ENCODE measurements around the gene CNTNAP2. TPM values are rescaled to one million over a fixed set of nuclear protein-coding genes. Genes with fewer than 3 reads are reported as not detected.

Gene CNTNAP2
- total RNA-seq, 1 donor: 7.6 TPM

- no peak for DNase-seq (ENCODE audit: insufficient read length, low spot score, missing footprints)
- Histone ChIP-seq H3K4me3 (ENCODE audit: insufficient read depth, low read length) (no peak overlapping the region), H3K36me3 (ENCODE audit: insufficient read depth, low read length) (no peaks in the 10 kb centered on the region), H3K4me1 (ENCODE audit: insufficient read depth, low read length) (no peaks in the 10 kb centered on the region), H3K79me2 (ENCODE audit: insufficient read depth, low read length) (no peaks in the 10 kb centered on the region), H2AFZ (ENCODE audit: low read length) (peak overlapping the region; percentile 43), H3K27ac (ENCODE audit: low read depth, low read length) (no peak overlapping the region), H3K9me3 (ENCODE audit: low read depth, low read length) (no peaks in the 10 kb centered on the region), H3K27me3 (ENCODE audit: insufficient read depth, low read length) (no peaks in the 10 kb centered on the region), H4K20me1 (ENCODE audit: insufficient read depth, low read length) (no peaks in the 10 kb centered on the region), H3K4me2 (ENCODE audit: insufficient read depth, low read length) (peak overlapping the region; percentile 24)
- no peak for TF ChIP-seq CTCF (IDR thresholded peaks at IDR 0.05; ENCODE audit: extremely low read depth, low read depth, low read length)
These were observed 1654.7 kb downstream of the CNTNAP2 start for GRCh38 chr7:147771344-147771743.

GRCh38 chr7:147774461-147774860, 1657.9 kb downstream of the CNTNAP2 start:
- Histone ChIP-seq H3K9me3 (ENCODE audit: low read depth, low read length) (no peaks in the 10 kb centered on the region), H3K27me3 (ENCODE audit: insufficient read depth, low read length) (no peaks in the 10 kb centered on the region), H3K4me1 (ENCODE audit: insufficient read depth, low read length) (no peaks in the 10 kb centered on the region), H3K4me3 (ENCODE audit: insufficient read depth, low read length) (no peak overlapping the region), H3K36me3 (ENCODE audit: insufficient read depth, low read length) (no peaks in the 10 kb centered on the region), H3K79me2 (ENCODE audit: insufficient read depth, low read length) (no peaks in the 10 kb centered on the region), H2AFZ (ENCODE audit: low read length) (no peak overlapping the region), H4K20me1 (ENCODE audit: insufficient read depth, low read length) (no peaks in the 10 kb centered on the region), H3K27ac (ENCODE audit: low read depth, low read length) (no peak overlapping the region), H3K4me2 (ENCODE audit: insufficient read depth, low read length) (no peak overlapping the region)
- no peak for TF ChIP-seq CTCF (IDR thresholded peaks at IDR 0.05; ENCODE audit: extremely low read depth, low read depth, low read length)
- DNase-seq (ENCODE audit: insufficient read length, low spot score, missing footprints): no peak

- no peak for DNase-seq (ENCODE audit: insufficient read length, low spot score, missing footprints)
- no peak overlapping the region for H3K4me3 ChIP-seq (ENCODE audit: insufficient read depth, low read length)
- no peak for TF ChIP-seq CTCF (IDR thresholded peaks at IDR 0.05; ENCODE audit: extremely low read depth, low read depth, low read length)
- H4K20me1 ChIP-seq (ENCODE audit: insufficient read depth, low read length): no peaks in the 10 kb centered on the region
- no peaks in the 10 kb centered on the region for H3K36me3 ChIP-seq (ENCODE audit: insufficient read depth, low read length)
- no peak overlapping the region for H2AFZ ChIP-seq (ENCODE audit: low read length)
- H3K27ac ChIP-seq (ENCODE audit: low read depth, low read length): no peak overlapping the region
- no peaks in the 10 kb centered on the region for H3K9me3 ChIP-seq (ENCODE audit: low read depth, low read length)
- H3K4me2 ChIP-seq (ENCODE audit: insufficient read depth, low read length): no peak overlapping the region
- H3K4me1 ChIP-seq (ENCODE audit: insufficient read depth, low read length): no peaks in the 10 kb centered on the region
- no peaks in the 10 kb centered on the region for H3K79me2 ChIP-seq (ENCODE audit: insufficient read depth, low read length)
- no peaks in the 10 kb centered on the region for H3K27me3 ChIP-seq (ENCODE audit: insufficient read depth, low read length)
These were observed 1659.1 kb downstream of the CNTNAP2 start for GRCh38 chr7:147775516-147776284.

DNA sequence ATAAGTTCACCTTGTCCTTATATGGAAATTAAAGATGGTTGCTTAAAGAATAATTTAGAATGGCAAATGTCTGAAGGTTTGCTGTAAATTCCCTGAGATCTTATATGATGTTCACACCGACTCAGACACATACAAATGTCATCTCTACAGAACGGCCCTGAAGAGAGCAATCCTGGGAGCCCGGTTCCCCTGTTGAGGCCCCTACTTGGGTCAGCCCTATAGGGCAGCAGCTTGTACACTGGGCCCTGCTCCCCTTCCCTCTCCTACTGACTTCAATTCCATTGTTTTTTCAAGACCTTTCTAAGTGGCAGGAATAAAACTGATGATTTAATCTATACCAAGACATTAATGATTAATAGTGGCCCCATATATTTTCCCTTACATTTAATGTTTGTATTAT, 1660.7 kb downstream of the CNTNAP2 start:
- Histone ChIP-seq H3K4me1 (ENCODE audit: insufficient read depth, low read length) (no peaks in the 10 kb centered on the region), H4K20me1 (ENCODE audit: insufficient read depth, low read length) (no peaks in the 10 kb centered on the region), H3K79me2 (ENCODE audit: insufficient read depth, low read length) (no peaks in the 10 kb centered on the region), H3K4me3 (ENCODE audit: insufficient read depth, low read length) (no peak overlapping the region), H3K27me3 (ENCODE audit: insufficient read depth, low read length) (no peaks in the 10 kb centered on the region), H3K9me3 (ENCODE audit: low read depth, low read length) (no peaks in the 10 kb centered on the region), H3K4me2 (ENCODE audit: insufficient read depth, low read length) (no peak overlapping the region), H3K27ac (ENCODE audit: low read depth, low read length) (no peak overlapping the region), H3K36me3 (ENCODE audit: insufficient read depth, low read length) (no peaks in the 10 kb centered on the region), H2AFZ (ENCODE audit: low read length) (no peak overlapping the region)
- TF ChIP-seq CTCF (IDR thresholded peaks at IDR 0.05; ENCODE audit: extremely low read depth, low read depth, low read length): no peak
- DNase-seq (ENCODE audit: insufficient read length, low spot score, missing footprints): no peak
